ENCODE data around the gene PTK6.
"Not testable (repeated sequence)": the region's sequence is repeated elsewhere in the genome, so short reads cannot be mapped to it uniquely, and the experiment has no call there.

Gene PTK6

DNA sequence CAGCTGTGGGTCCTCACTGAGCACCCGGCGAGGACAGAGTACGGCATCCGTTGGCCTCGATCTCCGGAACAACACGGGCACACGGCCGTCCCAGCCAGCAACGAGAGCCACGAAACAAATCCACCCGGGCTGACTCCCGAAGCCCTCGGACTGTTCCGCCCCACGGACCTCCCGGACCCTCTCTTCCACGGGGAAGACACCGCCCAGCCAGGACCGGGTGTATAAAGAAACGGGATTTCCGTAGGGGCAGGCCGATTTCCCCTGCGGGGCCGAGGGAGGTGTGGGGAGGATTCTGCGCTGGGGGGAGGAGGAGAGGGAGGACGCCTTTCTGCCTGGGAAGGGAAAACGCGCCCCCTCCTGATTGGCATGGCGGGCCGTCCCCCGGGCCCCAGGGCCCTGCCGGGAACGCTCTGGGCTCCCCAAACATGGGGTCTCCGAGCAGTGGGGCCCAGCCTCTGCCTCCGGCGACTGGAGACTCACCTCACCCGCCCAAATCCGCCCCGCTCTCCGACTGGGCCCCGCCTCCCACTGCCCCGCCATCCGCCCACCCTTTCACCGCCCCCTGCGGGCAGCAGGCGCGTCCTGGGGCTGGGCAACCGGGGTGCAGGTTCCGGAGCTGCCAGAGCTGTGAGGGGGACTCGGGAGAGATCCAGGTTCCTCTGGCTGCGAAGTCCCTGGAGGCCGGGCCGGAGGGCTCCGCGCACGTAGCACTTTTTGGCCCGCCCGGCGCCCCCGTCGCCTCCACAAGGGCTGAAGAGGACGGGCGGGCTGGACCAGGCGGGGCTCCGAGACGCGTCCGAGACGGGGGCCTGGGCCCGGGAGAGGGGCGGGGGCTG lies 17.3 kb downstream of the PTK6 start:
- H3K36me3 ChIP-seq (ENCODE audit: control insufficient read depth, insufficient read depth, low read length, severe bottlenecking): peaks cover 10% of the 10 kb centered on the region
- peak; percentile 82 for DNase-seq (ENCODE audit: low read depth)
- peaks cover 3% of the 10 kb centered on the region for H3K9me3 ChIP-seq (ENCODE audit: control insufficient read depth, low read length)
- H3K9ac ChIP-seq (ENCODE audit: low read length): peak overlapping the region; percentile 74
- H3K4me1 ChIP-seq (ENCODE audit: control insufficient read depth, insufficient read depth, low read length): peaks cover 17% of the 10 kb centered on the region
- no peaks in the 10 kb centered on the region for H3K27me3 ChIP-seq (replicated peaks; ENCODE audit: control insufficient read depth, insufficient read depth, low read length)
- H3K4me3 ChIP-seq (ENCODE audit: low read length): peak overlapping the region; percentile 91

GRCh38 chr20:63518946-63519667 lies 18.1 kb downstream of the PTK6 start:
- Histone ChIP-seq H3K9ac (ENCODE audit: low read length) (no peak overlapping the region), H3K9me3 (ENCODE audit: control insufficient read depth, low read length) (peaks cover 3% of the 10 kb centered on the region), H3K36me3 (ENCODE audit: control insufficient read depth, insufficient read depth, low read length, severe bottlenecking) (peaks cover 10% of the 10 kb centered on the region), H3K4me1 (ENCODE audit: control insufficient read depth, insufficient read depth, low read length) (peaks cover 17% of the 10 kb centered on the region), H3K27me3 (replicated peaks; ENCODE audit: control insufficient read depth, insufficient read depth, low read length) (no peaks in the 10 kb centered on the region), H3K4me3 (ENCODE audit: low read length) (peak overlapping the region; percentile 91)
- no peak for DNase-seq (ENCODE audit: low read depth)

GRCh38 chr20:63518351-63518861 lies 18.8 kb downstream of the PTK6 start:
- peaks cover 17% of the 10 kb centered on the region for H3K4me1 ChIP-seq (ENCODE audit: control insufficient read depth, insufficient read depth, low read length)
- no peak overlapping the region for H3K4me3 ChIP-seq (ENCODE audit: low read length)
- peaks cover 2% of the 10 kb centered on the region for H3K9me3 ChIP-seq (ENCODE audit: control insufficient read depth, low read length)
- H3K36me3 ChIP-seq (ENCODE audit: control insufficient read depth, insufficient read depth, low read length, severe bottlenecking): peaks cover 5% of the 10 kb centered on the region
- DNase-seq (ENCODE audit: low read depth): no peak
- no peak overlapping the region for H3K9ac ChIP-seq (ENCODE audit: low read length)
- peaks cover 3% of the 10 kb centered on the region for H3K27me3 ChIP-seq (replicated peaks; ENCODE audit: control insufficient read depth, insufficient read depth, low read length)

DNA sequence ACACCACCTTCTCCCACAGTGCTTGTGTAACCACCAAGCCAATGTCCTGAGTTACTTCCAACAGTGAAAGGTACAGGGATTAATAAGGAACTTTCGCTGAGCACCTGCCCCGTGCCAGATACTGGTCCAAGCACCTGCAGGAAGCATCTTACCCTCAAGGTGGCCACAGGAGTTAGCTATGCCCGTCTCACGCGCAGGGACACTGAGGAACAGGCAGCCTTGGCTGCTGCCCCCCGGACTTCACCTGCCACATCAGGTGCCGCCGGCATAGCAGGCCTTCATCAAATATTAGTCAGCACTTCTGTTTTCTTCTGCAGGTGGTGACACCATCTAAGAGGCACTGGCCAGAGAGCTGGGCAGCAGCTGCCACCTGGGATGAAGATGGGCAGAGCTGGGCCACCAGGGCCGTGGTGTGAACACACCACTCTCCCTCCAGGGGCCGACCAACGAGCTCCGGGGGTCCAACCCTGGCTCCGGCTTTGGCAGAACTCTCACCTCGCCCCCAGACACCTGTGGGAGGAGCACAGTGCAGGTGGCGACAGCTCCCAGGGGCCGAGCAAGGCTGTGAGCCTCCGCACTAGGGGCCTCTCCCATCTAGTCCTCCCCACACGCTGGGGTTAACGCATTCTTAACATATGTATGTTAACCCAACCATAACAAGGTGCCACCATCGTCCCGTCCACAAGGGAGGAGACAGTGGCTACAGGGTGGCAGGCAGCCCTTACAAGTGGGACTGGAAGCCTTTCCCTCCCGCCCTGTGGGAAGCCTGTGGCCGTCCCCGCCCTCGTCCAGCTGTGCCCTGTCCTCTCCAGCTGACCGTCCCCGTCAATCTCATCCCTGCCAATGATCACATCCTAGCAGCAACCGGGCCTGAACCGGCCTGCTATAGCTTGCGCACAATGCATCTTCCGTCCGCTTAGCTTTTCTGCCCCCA lies 19.5 kb downstream of the PTK6 start:
- Histone ChIP-seq H3K4me3 (ENCODE audit: low read length) (no peak overlapping the region), H3K36me3 (ENCODE audit: control insufficient read depth, insufficient read depth, low read length, severe bottlenecking) (peaks cover 3% of the 10 kb centered on the region), H3K4me1 (ENCODE audit: control insufficient read depth, insufficient read depth, low read length) (peaks cover 16% of the 10 kb centered on the region), H3K9me3 (ENCODE audit: control insufficient read depth, low read length) (no peaks in the 10 kb centered on the region), H3K27me3 (replicated peaks; ENCODE audit: control insufficient read depth, insufficient read depth, low read length) (peaks cover 11% of the 10 kb centered on the region), H3K9ac (ENCODE audit: low read length) (no peak overlapping the region)
- DNase-seq (ENCODE audit: low read depth): no peak

GRCh38 chr20:63514520-63514919 lies 22.7 kb downstream of the PTK6 start:
- not testable (repeated sequence) for H3K9me3 ChIP-seq (ENCODE audit: control insufficient read depth, low read length); DNase-seq (ENCODE audit: low read depth); H3K9ac ChIP-seq (ENCODE audit: low read length); H3K4me3 ChIP-seq (ENCODE audit: low read length); H3K36me3 ChIP-seq (ENCODE audit: control insufficient read depth, insufficient read depth, low read length, severe bottlenecking); H3K4me1 ChIP-seq (ENCODE audit: control insufficient read depth, insufficient read depth, low read length)
- H3K27me3 ChIP-seq (replicated peaks; ENCODE audit: control insufficient read depth, insufficient read depth, low read length): peaks cover 15% of the 10 kb centered on the region

DNA sequence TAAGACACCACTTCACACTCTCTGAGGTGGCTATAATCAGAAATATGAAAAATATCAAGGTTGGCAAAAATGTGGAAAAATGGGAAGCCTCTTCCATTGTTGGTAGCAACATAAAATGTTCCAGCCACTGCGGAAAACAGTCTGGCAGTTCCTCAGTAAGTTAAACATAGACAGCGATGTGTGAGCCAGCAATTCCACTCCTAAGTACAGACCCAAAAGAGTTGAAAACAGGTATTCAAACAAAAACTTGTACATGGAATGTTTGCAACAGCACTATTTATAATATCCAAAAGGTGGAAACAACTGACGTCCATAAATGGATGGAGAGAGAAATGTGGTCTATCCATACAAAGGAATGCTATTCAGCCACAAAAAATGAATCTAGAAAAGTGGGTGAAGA lies 24.0 kb downstream of the PTK6 start:
- H3K27me3 ChIP-seq (replicated peaks; ENCODE audit: control insufficient read depth, insufficient read depth, low read length): peaks cover 18% of the 10 kb centered on the region
- no peaks in the 10 kb centered on the region for H3K36me3 ChIP-seq (ENCODE audit: control insufficient read depth, insufficient read depth, low read length, severe bottlenecking)
- no peaks in the 10 kb centered on the region for H3K4me1 ChIP-seq (ENCODE audit: control insufficient read depth, insufficient read depth, low read length)
- no peak overlapping the region for H3K9ac ChIP-seq (ENCODE audit: low read length)
- no peak overlapping the region for H3K4me3 ChIP-seq (ENCODE audit: low read length)
- H3K9me3 ChIP-seq (ENCODE audit: control insufficient read depth, low read length): no peaks in the 10 kb centered on the region
- DNase-seq (ENCODE audit: low read depth): no peak

DNA sequence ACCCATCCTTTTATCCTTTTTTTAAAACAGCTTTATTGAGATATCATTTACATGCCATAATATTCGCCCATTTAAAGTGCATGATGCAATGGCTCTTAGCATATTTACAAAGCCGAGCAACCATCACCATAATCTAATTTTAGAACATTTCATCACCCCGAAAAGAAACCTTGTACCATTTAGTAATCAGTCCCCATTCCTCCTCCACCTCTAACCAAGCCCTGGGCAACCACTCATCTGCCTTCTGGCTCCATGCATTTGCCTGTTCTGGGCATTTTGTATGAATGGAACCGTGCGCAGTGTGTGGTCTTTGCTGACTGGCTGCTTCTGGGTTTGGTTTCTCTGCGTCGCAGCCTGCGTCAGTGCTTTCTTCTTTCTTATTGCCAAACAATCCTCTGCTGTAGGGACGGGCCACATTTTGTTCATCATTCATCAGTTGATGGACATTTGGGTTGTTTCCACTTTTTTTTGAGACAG lies 28.1 kb downstream of the PTK6 start:
- Histone ChIP-seq H3K4me3 (ENCODE audit: low read length) (no peak overlapping the region), H3K4me1 (ENCODE audit: control insufficient read depth, insufficient read depth, low read length) (no peaks in the 10 kb centered on the region), H3K9ac (ENCODE audit: low read length) (no peak overlapping the region), H3K27me3 (replicated peaks; ENCODE audit: control insufficient read depth, insufficient read depth, low read length) (peaks cover 49% of the 10 kb centered on the region), H3K9me3 (ENCODE audit: control insufficient read depth, low read length) (peaks cover 18% of the 10 kb centered on the region), H3K36me3 (ENCODE audit: control insufficient read depth, insufficient read depth, low read length, severe bottlenecking) (no peaks in the 10 kb centered on the region)
- DNase-seq (ENCODE audit: low read depth): no peak

DNA sequence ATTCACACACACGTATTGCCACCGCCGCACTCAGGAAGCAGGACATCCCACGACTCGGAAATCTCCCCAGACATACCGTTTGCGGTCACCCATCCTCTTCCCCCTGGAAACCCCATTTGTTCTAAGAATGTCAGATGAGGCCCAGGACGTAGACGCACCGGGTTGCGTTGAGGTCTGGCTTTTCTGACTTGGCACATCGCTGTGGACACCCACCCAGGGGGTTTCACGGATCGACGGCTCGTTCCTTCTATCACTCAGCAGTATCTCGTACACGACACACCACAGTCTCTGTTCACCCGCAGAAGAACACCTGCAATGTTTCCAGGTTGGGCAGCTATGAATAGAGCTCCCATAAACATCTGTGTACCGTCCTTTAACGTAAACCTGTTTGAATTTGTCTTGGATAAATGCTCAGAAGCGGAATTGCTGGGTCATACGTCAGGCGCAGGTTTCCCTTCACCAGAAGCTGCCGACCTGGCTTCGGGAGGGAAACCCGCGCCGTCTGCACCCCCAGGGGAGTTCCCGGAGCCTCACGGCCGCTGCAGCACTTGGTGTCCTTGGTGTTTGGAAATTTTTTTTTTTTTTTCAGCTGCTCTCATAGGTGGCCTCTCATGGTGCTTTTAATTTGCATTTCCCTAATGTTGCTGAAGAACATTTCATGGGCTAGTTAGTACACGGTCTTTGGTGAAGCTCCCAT lies 29.0 kb downstream of the PTK6 start:
- H3K9me3 ChIP-seq (ENCODE audit: control insufficient read depth, low read length): peaks cover 18% of the 10 kb centered on the region
- no peaks in the 10 kb centered on the region for H3K36me3 ChIP-seq (ENCODE audit: control insufficient read depth, insufficient read depth, low read length, severe bottlenecking)
- H3K27me3 ChIP-seq (replicated peaks; ENCODE audit: control insufficient read depth, insufficient read depth, low read length): peaks cover 52% of the 10 kb centered on the region
- no peak overlapping the region for H3K9ac ChIP-seq (ENCODE audit: low read length)
- DNase-seq (ENCODE audit: low read depth): no peak
- no peaks in the 10 kb centered on the region for H3K4me1 ChIP-seq (ENCODE audit: control insufficient read depth, insufficient read depth, low read length)
- H3K4me3 ChIP-seq (ENCODE audit: low read length): no peak overlapping the region

DNA sequence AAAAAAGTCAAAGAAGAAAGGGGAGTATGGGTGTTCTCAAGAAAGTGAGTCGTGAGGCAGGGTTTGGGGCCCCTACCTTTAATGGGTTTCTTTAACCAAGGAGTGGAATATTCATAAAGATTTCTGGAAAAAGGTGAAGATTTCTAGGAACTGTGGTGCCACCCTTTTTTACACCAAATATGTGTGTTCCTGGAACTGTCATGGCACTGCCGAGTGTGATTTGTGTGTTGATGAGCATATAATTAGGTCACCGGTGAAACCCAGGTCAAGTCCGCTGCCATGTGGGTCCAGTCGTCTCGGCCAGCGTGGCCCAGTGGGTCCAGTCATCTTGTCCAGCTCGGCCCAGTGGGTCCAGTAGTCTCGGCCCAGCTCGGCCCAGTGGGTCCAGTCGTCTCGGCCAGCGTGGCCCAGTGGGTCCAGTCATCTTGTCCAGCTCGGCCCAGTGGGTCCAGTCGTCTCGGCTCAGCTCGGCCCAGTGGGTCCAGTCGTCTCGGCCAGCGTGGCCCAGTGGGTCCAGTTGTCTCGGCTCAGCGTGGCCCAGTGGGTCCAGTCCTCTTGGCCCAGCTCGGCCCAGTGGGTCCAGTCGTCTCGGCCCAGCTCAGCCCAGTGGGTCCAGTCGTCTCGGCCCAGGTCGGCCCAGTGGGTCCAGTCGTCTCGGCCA lies 30.0 kb downstream of the PTK6 start:
- Histone ChIP-seq H3K4me3 (ENCODE audit: low read length) (no peak overlapping the region), H3K27me3 (replicated peaks; ENCODE audit: control insufficient read depth, insufficient read depth, low read length) (peaks cover 51% of the 10 kb centered on the region), H3K36me3 (ENCODE audit: control insufficient read depth, insufficient read depth, low read length, severe bottlenecking) (no peaks in the 10 kb centered on the region), H3K9ac (ENCODE audit: low read length) (no peak overlapping the region), H3K9me3 (ENCODE audit: control insufficient read depth, low read length) (peaks cover 18% of the 10 kb centered on the region), H3K4me1 (ENCODE audit: control insufficient read depth, insufficient read depth, low read length) (no peaks in the 10 kb centered on the region)
- DNase-seq (ENCODE audit: low read depth): no peak

DNA sequence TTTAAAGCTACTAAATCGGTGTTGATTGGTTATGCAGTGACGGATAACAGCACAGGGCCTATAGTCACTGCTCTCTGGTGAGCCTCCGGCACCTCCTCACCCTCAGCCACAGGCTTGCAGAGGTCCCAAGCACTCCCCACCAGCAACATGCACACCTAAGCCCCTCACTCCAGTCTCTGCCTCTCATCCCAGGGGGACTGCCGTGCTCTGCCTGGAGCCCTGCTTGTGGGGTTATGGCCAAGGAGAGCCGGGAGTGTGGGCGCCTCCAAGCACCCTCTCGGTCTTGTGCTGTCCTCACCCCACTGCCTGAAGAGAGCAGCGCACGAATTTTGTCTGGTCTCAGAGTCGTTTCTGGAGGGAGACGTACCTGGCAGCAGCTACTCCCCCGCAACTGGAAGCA lies 31.5 kb downstream of the PTK6 start:
- H3K9ac ChIP-seq (ENCODE audit: low read length): no peak overlapping the region
- no peaks in the 10 kb centered on the region for H3K4me1 ChIP-seq (ENCODE audit: control insufficient read depth, insufficient read depth, low read length)
- peaks cover 18% of the 10 kb centered on the region for H3K9me3 ChIP-seq (ENCODE audit: control insufficient read depth, low read length)
- no peak overlapping the region for H3K4me3 ChIP-seq (ENCODE audit: low read length)
- no peaks in the 10 kb centered on the region for H3K36me3 ChIP-seq (ENCODE audit: control insufficient read depth, insufficient read depth, low read length, severe bottlenecking)
- H3K27me3 ChIP-seq (replicated peaks; ENCODE audit: control insufficient read depth, insufficient read depth, low read length): peaks cover 55% of the 10 kb centered on the region
- no peak for DNase-seq (ENCODE audit: low read depth)
